HG02852 (cell line): ENCODE measurements around the gene NDUFAF3.
A peak's percentile ranks its signal among the peaks of the same experiment; 100 is the strongest.

Source experiments
- ATAC-seq: cut with Tn5 transposase; IDR thresholded peaks from one replicate; pipeline ENCODE4 v1.9.1; 2021; ENCODE audit warnings: mild to moderate bottlenecking, moderate library complexity; ENCODE audit not compliant: unreplicated experiment

The NDUFAF3 gene, protein sequence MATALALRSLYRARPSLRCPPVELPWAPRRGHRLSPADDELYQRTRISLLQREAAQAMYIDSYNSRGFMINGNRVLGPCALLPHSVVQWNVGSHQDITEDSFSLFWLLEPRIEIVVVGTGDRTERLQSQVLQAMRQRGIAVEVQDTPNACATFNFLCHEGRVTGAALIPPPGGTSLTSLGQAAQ

DNA sequence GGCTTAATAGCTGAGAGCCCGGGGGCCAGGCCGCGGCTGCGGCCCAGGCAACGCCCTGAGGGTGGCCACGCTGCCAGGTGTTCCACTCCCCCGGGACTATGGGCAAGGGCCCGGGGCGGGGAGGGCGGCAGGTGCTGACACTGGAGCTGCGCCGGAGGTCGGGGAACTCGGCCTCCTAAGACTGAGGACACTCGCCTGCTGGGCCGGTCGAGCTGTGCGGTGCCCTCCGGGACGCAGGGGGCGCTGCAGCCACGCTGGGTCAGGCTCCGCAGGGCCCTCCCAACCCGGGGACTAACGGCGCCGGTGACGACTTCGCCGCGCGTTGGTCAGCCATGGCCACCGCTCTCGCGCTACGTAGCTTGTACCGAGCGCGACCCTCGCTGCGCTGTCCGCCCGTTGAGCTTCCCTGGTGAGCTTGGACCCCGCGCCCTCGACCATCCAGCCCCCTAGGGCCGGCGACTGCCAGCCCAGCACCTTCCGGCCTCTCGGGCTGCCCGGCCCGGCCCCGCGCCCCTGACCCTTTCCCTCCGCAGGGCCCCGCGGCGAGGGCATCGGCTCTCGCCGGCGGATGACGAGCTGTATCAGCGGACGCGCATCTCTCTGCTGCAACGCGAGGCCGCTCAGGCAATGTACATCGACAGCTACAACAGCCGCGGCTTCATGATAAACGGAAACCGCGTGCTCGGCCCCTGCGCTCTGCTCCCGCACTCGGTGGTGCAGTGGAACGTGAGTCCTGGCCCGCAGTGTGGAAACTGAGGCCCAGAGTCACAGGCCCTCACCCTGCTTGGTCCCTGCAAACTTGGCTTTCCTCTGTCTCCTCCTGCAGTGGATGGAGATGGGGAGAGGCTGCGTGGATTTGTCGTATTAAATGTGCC lies at the start of gene NDUFAF3:
TSS of gene NDUFAF3 (plus strand) at position 309 of the 875 bp plus-strand sequence. CDS start at position 333, 24 bp downstream.
- peak; percentile 50 for ATAC-seq

DNA sequence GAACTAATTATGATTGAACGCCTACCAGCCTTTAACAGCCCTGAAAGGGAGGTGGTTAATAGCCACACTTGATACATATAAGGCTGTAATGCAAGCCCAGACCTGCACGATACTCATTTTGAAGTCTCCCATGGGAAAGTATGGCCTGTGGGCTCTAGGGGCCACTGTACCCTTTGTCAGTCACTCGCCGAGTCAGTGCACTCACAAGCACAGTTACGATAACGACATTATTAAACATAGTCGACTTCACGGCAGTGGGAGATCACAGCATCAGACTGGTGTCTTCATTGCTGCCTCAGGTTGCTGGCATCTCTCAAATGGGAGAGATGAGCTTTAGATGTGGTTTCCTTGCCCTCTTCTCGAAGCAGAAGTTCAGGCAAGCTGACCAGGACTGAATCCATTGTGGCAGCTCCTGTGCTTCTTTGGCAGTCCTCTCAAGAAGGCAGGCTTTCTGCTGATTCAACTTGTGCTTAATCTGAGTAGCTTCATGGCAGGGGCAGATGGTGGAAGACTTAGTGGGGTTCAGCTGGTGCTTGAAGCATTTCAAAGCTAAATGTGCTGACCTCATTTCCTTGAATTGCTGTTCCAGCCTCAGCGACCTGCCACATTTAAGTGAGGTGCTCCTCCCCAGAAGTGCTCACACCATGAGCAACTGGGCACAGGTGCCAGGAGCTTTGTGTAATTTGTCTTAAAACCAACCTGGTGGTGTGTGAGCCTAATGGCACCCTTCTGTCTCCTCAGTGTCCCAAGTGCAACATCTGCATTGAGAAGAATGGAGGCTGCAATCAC lies 47.7 kb upstream of the NDUFAF3 start:
- no peak for ATAC-seq

DNA sequence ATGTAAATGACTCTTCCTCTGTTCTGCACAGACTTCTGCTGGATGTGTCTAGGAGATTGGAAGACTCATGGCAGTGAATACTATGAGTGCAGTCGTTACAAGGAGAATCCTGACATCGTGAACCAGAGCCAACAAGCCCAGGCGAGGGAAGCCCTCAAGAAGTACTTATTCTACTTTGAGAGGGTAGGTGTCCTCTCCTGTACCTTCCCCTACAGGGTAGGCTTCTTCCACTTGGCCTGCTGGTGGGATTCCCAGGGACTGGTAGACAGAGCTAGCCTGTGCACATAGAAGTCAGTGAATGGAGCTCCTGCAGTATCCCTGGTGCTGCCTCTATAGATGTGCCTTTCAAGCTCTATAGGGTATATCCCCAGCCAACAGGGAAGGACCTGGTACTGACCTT lies 42.5 kb upstream of the NDUFAF3 start:
- ATAC-seq: no peak

DNA sequence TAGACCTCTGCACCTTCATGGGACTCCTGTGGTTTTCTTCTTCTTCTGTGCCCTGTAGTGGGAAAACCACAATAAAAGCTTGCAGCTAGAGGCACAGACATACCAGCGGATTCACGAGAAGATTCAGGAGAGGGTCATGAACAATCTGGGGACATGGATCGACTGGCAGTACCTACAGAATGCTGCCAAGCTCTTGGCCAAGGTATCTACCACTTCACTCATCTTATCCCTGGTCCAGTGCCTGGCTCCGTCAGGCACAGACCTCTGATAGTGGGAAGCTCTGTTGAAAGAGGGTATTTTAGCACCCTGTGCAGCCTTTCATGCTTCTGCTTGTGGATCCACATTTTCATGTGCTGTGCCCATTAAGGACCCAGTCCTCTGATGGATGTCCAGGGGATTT lies 41.6 kb upstream of the NDUFAF3 start:
- ATAC-seq: no peak

DNA sequence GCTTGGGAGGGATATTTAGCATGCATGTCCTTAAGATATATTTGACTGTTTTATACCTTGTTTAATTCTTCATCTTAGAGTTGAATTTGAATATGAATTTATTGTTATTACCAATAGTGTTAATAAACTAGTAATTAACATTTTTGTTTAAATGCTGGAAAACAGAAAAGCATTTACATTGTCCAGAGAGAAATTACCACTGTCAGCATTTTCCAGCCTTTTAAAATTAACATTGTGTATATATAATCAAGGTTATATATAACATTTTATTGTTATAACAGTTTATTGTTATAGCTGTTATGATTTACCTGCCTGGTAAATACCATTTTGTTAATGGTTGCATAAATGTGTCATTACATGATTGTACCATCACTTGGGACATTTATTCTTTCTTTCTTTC lies 39.9 kb upstream of the NDUFAF3 start:
- no peak for ATAC-seq

DNA sequence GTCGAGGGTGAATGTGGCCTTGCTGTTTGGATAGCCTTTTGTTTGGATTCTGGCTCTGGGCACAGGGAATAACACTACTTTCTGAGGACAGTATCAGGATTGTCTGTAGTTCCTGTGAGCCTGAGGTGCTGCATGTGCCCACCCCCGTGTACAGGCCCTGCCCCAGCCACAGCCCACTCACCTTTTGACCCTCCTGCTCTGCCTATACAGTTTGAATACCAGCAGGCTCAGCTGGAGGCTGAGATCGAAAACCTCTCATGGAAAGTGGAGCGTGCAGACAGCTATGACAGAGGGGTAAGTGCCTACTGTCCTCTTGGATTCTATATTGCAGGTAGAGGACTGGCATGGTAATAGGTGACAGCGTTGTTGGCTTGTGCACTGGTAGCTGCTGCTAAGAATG lies 39.2 kb upstream of the NDUFAF3 start:
- no peak for ATAC-seq

DNA sequence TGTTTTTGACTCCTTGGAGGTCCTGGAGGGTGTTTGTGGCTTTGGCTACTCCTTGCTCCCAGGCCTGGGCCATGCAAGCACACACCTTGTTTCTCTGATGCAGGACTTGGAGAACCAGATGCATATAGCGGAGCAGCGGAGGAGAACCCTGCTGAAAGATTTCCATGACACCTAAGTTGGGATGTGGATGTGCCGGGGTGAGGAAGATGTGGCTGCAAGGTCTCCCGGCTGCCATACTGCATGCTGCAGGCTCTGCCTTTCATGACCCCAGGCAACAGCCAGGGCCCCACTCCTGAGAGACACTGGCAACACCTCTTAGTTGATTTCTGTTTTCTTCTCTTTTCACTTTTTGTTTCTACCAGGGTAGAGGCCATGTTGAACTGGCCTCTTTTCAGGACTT lies 38.8 kb upstream of the NDUFAF3 start:
- ATAC-seq: no peak

DNA sequence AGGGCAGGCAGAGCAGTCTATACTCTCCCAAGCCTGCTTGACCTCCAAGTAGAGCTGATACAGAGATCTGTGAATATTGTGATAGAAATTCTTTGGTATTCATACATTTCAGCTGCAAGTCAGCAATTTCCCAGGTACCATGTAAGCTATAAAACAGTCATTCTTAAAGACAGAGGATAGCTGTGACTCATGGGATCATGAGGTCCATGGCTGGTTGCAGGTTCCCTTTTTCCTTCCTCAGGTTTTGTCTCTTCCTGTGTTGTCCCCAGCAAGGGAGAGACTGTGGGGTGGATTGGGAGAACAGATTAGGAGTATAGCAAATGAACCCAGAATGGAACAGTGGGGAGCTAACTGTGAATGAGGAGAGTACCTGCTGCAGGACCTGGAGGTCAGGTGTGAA lies 37.3 kb upstream of the NDUFAF3 start:
- ATAC-seq: no peak

DNA sequence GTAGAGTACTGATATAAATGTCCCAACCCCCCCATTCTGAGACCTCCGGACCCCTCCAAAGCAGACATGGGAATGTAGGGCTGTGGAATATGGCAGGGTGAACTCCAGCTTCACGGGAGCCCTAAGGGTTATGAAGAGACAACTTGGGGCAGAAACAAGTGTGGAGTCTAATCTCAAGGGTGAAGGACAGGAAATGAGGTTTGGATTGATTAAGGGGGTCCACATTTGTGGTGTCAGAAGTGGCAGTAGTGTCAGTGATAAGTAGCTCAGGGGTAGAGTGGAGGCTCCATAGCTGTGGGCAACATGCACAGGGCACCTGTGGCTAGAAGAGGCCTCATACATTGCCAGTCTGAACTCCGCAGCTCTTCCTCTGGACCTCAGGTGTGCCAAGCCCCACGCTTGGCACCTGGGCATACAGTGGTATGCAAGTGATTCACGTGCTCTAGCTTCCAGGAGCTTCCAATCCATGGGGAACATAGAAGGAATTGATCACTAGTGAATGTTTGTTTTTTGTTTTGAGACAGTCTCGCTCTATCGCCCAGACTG lies 36.0 kb upstream of the NDUFAF3 start:
- ATAC-seq: no peak

DNA sequence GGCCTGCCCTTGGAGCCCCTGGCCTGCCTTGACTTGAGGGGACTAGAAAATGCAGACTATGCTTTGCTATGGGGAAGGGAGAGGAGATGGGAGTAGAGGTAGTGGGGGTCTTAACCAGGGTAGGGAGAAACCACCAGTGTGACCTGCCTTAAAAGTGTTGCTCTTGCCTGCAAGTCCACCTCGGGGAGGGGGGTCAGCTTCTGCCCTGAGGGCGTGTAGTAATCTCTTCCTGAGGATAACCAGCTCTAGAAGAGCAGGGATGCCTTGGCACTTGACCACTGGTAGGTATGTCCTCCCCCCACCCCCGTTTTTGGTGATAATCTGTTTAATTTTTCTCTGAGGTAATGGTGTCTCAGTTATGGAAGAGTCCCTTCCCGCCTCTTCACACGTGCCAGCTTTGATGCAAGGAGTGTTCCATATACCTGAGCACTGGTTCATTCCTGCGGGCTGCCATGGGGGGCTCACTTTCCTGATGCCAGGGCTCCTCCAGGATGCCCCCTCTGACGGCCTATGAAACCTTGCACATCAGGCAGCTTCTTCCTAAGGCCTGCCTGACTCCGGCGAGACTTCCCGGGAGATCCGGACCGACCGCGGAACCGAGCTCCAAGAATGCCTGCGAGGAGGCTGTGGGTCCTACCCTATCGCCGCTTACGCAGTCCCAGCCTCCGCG lies 32.7 kb upstream of the NDUFAF3 start:
- ATAC-seq: no peak

DNA sequence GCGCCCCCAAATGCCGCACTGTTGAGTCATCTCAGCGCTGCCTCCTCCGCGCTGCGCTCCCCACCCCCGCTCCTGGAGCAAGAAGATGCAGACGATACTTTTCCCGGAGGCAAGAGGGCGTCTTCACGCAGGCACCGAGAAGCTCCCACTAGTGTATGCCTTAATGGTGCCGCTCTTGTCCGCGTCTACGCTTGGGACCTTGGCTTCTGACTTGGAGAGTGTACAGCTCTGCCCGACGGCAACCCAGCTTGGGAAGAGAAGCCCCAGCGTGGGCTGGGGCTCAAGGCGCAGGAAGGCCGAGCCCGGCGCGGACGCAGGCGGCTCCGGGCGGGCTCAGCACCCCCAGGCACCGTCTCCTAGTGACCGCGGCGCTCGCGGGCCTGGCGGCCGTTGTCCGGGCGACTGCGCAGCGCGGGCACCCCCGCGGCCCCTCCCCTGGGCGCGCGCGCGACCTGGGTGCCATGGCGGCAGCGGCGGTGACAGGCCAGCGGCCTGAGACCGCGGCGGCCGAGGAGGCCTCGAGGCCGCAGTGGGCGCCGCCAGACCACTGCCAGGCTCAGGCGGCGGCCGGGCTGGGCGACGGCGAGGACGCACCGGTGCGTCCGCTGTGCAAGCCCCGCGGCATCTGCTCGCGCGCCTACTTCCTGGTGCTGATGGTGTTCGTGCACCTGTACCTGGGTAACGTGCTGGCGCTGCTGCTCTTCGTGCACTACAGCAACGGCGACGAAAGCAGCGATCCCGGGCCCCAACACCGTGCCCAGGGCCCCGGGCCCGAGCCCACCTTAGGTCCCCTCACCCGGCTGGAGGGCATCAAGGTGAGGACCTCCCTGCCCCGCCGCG lies 31.9 kb upstream of the NDUFAF3 start, which contains the start of gene P4HTM:
TSS of gene P4HTM (plus strand) at position 446 of the 840 bp plus-strand sequence. CDS start at position 462, 16 bp downstream.
- ATAC-seq: peak; percentile 57

DNA sequence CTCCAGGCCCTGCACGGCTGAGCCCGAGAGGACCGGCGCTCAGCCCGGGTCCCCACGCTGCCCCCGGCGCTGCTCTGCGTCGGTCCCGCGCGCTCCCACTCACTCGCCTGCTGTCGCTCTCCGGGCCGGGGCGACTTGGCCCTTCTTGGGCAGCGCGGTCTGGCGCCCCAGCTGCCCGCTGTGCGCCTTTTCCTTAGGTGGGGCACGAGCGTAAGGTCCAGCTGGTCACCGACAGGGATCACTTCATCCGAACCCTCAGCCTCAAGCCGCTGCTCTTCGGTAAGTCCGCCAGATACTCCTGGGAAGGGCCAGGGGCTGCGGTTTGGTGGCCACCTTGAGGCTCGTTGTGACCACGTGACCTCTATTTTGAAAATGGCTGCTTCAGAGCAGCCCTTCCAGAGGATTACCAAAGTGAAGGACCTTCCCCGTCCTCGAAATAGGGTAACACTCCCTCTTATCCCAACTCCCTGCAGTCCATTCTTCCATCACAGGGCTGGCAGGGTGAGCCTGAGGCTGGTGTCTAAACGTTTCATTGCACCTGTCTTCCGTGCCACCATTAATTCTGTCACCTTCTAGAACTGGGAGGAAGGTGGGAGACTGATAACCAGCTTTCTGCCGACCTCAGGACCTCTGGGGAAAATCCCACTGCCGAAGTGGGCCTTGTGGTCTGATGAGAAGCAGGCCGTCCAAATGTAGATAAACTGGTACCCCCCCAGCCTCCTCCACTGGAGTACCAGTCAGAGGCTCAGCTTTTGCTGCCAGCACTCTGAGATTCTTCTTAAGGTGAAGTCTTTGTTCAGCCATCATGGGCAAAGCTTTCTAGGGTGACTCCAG lies 31.1 kb upstream of the NDUFAF3 start:
- peak; percentile 20 for ATAC-seq

DNA sequence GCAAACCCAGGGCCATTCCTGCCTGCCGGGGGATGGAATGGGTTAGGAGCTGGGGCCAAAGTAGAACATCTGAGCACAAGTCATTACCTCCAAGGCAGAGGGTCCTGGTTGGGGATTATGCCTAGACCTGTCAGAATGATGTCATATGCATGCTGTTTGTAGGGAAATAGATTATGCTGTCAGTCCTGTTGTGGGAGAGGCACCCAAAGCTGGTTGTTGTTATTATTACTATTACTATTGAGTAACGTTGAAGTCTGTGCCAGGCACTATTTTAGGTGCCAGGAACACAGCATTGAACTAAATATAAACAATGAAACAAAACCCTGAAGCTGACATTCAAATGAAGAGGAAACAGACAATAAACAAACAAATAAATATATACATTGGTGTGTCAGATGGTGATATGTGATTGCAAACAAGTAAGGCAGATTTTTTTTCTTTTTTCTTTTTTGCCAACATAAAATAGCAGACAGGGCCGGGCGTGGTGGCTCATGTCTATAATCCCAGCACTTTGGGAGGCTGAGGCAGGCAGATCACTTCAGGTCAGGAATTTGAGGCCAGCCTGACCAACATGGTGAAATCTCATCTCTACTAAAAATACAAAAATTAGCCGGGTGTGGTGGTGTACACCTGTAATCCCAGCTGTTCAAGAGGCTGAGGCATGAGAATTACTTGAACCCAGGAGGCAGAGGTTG lies 29.9 kb upstream of the NDUFAF3 start:
- no peak for ATAC-seq

DNA sequence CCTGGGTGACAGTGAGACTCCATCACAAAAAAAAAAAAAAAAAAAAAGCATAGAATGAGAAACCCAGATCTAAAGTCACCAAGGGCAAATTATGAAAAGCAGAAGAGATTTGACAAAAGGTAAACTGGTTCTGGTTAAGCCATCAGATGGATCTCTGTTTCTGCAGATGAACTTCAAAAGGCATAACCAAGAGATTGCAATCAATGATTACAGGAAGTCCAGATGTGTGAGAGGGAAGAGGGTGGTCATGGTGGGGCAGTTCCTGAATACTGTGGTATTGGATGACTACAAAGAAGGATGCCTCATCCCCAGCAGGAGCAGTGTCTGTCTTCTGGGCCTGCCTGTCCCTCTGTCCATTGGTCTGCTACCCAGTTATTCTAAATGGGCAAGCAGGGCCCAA lies 28.1 kb upstream of the NDUFAF3 start:
- ATAC-seq: no peak

DNA sequence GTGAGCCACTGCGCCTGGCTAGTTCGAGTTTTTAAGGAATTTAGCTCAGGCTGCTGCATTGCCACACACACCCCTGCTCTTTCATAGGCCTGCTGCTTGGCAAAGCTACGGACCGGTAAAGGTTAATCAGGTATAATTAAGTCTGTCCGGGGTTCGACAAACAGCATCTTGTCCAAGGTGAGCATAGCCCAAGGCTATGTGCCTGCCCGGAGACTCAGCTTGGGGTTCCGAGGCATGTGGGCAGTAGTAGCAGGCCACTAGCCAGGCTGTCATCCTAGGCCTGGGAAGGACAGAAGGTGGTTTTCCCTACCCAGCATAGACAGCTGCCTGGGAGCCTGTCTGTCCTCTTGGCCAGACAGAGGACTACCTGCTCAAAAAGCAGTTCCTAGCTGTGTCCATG lies 25.3 kb upstream of the NDUFAF3 start:
- ATAC-seq: no peak

DNA sequence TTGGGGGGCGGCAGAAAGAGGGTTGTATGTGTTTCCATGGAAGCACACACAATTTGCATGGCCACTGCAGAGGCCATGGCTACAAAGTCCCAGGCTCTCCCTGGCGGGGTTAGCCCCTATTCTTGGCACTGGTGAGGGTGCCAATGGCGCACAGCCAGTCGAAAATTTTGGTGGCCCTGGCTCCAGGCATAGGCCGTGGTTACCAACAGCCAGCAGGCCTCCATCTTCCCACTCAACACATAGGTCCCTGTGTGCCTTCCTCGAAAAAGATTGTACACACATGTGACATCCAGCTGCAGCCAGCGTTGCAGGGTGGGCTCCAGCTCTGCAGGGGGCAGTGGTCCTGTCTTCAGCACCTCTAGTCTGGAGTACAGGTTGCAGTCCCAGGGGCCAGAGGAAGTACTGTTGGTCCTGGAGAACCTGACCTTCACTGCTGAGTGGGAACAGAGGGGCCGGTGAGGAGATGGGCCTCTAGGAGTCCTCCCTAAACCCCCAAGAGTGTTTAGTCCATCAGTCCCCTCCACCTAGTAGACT lies 24.8 kb upstream of the NDUFAF3 start:
- no peak for ATAC-seq

DNA sequence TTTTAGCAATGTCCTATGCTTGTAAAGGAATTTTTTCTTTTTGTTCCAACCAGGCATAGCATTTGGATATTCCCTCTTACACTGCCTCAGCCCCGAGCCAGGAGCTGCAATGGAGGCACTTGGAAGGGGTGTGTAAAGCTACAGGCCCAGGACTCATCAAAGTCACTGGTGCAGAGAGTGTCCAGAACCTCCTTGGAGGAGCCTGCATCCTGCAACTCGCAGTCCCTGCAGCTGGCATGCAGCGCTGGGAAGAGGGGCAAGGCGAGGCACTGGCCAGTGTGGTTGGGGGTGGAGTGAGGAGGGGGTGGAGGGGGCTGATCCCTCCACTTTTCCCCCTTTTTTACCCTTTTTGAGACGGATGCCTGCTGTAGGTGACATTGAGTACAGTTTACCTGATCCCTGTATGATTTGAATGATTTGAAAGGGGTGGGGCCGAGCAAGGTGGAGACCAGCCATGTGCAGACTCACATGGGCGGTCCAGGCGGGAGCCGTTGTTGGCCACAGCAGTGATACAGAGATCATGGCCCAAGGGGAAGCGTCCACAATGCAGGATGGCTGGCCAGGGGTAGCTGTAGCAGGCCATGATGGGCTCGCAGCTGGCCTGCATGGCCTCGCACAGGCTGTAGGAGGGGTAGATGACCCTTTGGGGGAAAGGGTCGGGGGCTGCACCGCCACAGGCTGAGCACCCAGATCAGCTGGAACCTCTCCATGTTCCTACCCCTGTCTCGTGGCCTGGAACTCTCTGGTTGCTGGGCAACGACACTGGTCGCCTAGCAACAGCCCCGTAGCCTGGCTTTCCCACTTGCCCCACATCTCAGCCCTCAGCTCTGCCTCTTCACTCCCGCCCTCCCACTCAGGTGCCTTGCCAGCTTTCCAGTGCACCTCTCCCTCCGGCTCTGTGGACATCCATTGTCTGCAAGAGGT lies 23.9 kb upstream of the NDUFAF3 start:
- ATAC-seq: no peak
